Cardiac septum (tissue), 1 donor: ENCODE data around the gene CNGB1. TPM values are rescaled to one million over a fixed set of nuclear protein-coding genes. Genes with fewer than 3 reads are reported as not detected.

ENCODE experiments used
- DNase-seq: peaks from one replicate; pipeline ENCODE4 v3.0.0-alpha.2; 2020; ENCODE audit warnings: low spot score
- intact Hi-C: fragments of 100-400 bp; cut with DNase I; formaldehyde crosslinking; loops from one replicate; pipeline ENCODE4 v1.14.0; 2022
- total RNA-seq: library from RNA; stranded (reverse); fragmentation: NEBNext Ultra II Directional; extraction: Animal tissue kit (Norgen Biotek cat#: 25700); gene quantifications from one replicate; pipeline ENCODE4 v1.2.1, GENCODE V29; 2021
- donor health status: DM: no; HTN: no; CAD: no.

Gene CNGB1
- total RNA-seq, 1 donor from 2014 or later, result not detected

- intact Hi-C loops, result no loop called here
- no peak for DNase-seq
Measured at GRCh38 chr16:57916735-57917438, 54.0 kb downstream of the CNGB1 start.

- no peak for DNase-seq
- intact Hi-C loops, result no loop called here
Measured at GRCh38 chr16:57915811-57916488, 55.0 kb downstream of the CNGB1 start.

- intact Hi-C loops, result no loop called here
- DNase-seq, result no peak
Measured at GRCh38 chr16:57915267-57915666, 55.7 kb downstream of the CNGB1 start.

GRCh38 chr16:57914244-57915173 is 56.4 kb downstream of the CNGB1 start:
- DNase-seq, result no peak
- intact Hi-C loops, result no loop called here

DNA sequence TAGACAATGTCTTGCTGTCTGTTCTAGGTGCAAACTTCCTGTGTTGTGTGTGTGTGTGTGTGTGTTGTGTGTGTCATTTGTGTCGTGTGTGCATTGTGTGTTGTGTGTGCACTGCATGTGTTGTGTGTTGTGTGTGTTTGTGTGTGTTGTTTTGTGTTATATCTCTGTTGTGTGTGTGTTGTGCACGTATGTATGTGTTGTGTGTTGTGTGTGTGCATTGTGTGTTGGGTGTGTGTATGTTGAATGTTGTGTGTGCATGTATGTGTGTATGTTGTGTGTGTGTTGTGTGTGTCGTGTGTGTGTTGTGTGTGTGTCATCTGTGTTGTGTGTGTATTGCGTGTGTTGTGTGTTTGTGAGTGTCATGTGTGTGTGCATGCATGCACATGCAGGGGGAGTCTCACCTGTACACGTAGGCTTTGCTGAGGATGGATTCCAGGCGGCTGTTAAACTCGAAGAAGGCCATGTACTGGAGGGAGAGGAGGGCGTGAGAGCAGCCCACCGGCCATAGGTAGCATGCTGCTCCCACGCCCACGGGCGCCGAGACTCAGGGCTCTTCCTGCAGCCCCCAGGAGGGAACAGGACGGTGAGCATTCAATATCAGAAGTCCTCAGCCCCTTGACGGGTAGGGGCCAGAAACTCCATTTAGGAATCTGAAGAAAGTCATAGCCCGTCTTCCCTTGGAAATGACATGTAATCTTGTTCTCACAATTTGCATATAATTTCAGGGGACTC is 58.2 kb downstream of the CNGB1 start:
- intact Hi-C loops, result no loop called here
- DNase-seq, result no peak

DNA sequence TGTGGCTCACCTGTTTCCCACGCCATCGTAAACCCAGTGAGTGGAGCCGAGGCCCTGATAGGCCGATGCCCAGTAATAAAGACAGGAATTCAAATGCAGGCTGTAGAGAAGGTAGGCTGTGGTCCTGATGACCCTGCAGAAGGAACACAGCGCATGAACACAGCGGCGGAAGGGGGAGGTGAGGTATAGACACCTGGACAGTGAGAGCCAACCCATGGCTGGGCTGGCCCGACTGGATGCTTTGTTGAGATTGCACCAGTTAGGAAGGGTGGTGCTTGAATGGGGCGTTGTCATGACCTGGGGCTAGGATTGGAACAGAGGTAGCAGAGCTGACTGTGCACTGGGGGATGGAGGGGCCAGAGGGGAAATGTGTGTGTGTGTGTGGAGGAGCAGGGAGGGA is 59.2 kb downstream of the CNGB1 start:
- intact Hi-C loops, result no loop called here
- no peak for DNase-seq

GRCh38 chr16:57910696-57911095 is 60.2 kb downstream of the CNGB1 start:
- intact Hi-C loops, result no loop called here
- DNase-seq, result no peak

DNA sequence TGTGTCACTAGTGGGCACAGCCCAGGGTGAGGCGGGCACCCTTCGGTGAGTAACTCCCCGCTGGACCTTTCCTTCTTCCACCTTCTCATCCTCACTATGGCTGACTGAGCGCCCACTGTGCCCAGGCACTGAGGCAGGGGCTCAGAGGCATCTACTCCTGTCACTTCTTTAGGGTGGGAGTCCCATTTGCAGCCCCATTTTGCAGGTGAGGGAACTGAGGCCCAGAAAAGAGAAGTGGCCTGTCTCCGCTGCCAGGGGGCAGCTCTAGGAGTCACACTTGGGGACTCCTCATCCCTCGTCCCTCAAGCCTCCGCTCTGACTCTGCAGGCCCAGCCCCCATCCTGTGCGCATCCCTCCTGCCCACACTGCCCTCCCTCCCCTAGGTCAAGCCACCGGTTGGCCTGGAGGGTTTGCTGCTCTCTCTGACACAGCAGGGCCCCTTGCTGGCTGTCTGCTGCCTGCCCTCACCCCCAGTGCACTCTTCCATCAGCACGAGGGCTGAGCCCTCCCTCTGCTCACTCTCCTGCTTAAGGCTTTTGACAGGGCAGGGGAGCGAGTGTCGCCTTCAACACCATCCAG is 62.4 kb downstream of the CNGB1 start:
- intact Hi-C loops, result no loop called here
- DNase-seq, result no peak

DNA sequence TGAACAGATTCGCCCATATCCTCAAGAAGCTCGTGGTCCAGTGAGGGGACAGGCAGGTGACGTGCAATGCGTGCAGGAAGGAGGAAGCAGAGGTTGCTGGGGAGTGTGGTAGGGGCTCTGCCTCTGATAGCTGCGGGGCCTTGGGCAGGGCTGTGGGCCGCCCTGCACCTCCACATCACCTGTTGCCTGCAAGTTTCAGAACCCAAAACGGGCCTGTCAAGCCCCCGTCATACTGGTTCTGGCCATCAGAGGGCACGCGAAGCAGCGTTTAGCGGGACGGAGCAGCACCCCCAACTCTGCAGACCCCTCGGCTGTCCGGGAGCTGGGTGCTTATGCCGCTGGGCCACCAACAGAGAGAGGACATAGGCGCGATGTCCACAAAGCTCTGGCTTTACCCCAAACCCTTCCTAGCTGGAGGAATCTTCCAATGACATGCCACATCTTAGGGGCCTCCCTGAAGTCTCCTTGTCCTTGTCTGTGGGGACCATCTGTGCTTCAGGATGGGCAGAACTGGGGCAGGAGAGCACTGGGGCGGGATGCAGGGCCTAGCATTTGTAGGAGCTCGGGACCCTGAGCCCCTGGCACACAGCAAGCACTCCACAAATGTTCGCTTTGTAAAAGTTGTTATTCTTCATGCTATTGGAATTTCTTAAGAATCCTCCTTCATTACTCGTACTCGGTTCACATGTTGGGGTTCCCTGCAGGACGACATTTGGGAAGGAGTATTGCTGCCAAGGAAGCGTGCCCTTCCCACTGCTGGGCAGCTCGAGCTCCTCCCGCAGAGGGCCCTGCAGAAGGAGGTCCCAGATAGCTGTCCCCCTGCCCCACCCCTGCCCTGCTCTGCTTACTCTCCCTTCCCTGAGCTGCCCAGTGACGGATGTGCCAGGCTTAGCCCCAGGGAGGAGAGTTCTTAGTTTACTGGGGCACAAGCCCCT is 64.3 kb downstream of the CNGB1 start:
- intact Hi-C loops, result no loop called here

DNA sequence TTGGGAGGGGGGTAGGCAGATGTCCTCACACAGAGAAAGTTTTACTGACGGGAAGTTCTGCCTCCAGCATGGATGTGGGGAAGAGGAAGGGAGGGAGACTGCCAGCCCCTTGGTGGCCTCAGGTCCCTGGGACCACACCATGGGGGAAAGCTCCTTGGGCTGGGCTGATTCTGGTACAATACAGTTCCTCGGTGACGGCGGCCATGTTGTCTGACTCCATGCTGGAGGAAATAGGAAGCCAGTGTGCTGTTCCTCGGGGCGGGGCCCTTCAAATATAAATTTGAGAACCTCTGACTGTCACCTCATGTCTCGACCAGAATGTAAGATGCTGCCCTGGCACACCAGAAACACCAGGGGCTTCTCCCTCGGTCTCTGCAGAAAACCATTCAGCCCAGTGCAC is 66.8 kb downstream of the CNGB1 start:
- DNase-seq, result no peak
- intact Hi-C loops, result loop anchor here (5.0 kb wide), 1 partner anchor 218 kb away; no protein-coding TSS in a partner anchor

More for the DNA sequence above, 64.3 kb downstream of the CNGB1 start:
- DNase-seq, result no peak

DNA sequence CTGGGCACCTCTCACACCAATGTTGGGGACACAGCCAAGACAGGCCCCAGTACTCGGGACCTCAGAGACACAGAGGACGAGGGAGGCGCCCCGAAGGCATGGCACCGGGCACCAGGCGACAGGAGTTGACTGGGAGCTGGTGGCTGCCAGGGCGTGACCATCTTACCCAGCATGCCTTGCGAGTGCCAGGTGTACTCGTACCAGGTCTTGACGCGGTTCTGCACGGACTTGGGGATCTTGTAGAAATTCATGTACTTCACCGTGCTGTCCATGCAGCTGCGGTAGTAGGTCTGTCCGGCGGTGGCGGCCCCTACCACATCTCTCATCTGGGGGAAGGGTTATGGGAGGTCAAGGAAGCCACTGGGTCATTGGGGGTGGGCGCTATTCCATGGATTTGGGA is 67.3 kb downstream of the CNGB1 start:
- no peak for DNase-seq
- intact Hi-C loops, result loop anchor here (5.0 kb wide), 1 partner anchor 219 kb away; no protein-coding TSS in a partner anchor

DNA sequence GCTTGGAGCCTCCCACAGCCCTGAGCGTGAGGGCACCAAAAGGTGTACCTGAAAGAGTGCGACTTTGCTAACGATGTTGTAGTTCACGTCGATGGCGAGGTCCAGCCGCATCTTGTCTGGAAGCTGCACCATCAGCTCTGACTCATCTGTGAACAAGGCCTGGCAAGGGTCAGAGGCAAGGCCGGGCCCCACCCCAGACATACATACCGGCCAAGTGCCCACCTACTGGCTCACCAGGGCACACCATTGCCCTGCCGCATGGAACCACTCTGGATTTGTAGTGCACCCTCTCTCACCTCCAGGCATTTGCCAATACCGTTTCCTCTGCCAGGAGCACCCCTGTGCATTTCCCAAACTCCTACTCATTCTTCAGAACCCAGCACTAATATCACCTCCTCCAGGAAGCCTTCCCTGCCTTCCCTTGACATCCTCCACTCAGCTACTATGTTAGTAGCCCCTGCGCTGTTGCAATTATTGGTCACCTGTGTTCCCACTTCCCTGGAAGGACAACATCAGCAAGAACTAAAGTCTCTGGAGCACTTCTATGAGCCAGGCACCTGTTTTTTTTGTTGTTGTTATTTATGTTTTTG is 69.4 kb downstream of the CNGB1 start:
- intact Hi-C loops, result loop anchor here (5.0 kb wide), 1 partner anchor 221 kb away; no protein-coding TSS in a partner anchor
- no peak for DNase-seq

GRCh38 chr16:57900796-57901479 is 70.0 kb downstream of the CNGB1 start:
- intact Hi-C loops, result loop anchor here (5.0 kb wide), 1 partner anchor 221 kb away; no protein-coding TSS in a partner anchor
- DNase-seq, result no peak

DNA sequence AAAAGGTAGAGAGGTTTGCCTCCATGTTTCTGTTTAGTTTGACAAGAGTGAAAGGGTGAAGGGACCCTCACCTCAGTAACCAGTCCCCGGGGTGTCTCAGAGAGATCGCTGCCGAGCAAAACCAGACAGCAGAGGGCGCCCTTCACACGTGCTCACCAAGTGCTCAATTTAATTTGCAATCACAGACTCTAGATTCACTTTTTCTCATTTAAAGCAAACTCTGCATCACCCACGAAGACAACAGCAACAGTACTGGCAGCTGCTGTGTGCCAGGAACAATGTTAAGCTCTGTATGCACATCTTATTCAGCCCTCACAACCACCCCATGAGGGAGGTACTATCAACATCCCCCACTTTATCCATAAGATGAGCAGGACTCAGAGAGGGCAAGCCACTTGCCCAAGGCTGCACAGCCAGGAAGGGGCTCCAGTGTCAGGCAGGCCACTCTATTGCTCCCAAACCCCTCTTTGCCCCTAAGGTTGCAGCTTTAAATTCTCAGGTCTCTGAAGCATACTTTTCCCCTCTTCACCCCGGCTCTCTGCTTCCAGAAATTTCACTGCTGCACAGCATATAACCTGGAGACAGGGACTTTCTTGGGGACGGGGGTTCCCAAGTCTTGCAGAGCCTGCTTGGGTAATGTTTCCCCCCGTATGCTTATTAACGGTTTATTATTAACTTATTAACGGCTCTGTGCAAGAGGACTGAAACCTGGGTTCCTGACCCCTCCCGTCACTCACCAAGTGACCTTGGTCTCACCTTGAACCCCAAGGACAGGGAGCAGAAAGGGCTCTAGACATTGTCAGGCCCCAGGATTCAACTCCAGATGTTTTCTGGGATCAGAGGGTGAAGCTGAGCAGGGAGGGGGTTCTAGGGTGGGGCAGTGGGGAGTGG is 70.9 kb downstream of the CNGB1 start:
- DNase-seq, result peak; percentile 85
- intact Hi-C loops, result loop anchor here (2.0 to 5.0 kb wide), 2 partner anchors 103 to 222 kb away; no protein-coding TSS in a partner anchor

GRCh38 chr16:57898961-57899360 is 72.0 kb downstream of the CNGB1 start:
- intact Hi-C loops, result loop anchor here (2.0 kb wide), 1 partner anchor 104 kb away; no protein-coding TSS in a partner anchor
- DNase-seq, result no peak

DNA sequence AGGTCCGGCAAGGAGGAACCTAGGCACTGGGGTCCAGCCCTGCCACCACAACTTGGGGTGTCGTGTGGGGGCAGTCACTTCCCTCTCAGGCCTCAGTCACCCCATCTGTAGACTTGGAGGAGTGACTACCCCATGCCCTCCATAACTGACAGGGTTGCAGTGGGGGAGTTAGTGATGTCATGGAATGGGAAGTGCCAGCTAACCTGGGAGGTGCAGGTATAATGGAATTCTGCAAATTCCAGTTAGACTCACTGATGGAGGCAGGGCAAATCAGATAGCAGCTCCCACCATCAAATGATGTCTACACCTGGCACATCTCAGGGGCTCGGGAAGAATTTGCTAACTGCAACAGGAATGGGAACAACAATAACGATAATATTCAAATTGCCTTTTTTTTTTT is 72.9 kb downstream of the CNGB1 start:
- no peak for DNase-seq
- intact Hi-C loops, result loop anchor here (2.0 kb wide), 1 partner anchor 105 kb away; no protein-coding TSS in a partner anchor
